Cardiac fibroblast (primary cell): Measurements from ENCODE around the gene MRE11.
"Not testable (repeated sequence)": the region's sequence is repeated elsewhere in the genome, so short reads cannot be mapped to it uniquely, and the experiment has no call there.

Experiments used
- DNase-seq, 2 donors: peaks; one replicate each; pipeline versions ENCODE4 v3.0.0 to v3.0.0-alpha.2; 2010; ENCODE audit warnings: low read depth in 2 of 2
- H3K4me3 ChIP-seq, 2 donors: replicated peaks in 1 of 2; 1 replicate in 1 of 2; 2 replicates in 1 of 2; pipeline ENCODE4 v1.5.1; 2011; ENCODE audit warnings: low read depth in 2 of 2, low read length in 2 of 2, mild to moderate bottlenecking in 2 of 2, moderate library complexity in 1 of 2
- TF ChIP-seq, protein P1 (sequence below): IDR thresholded peaks from one replicate; pipeline ENCODE4 v1.5.1; 2011; ENCODE audit warnings: low read depth, mild to moderate bottlenecking, low read length, inconsistent platforms

The MRE11 gene

DNA sequence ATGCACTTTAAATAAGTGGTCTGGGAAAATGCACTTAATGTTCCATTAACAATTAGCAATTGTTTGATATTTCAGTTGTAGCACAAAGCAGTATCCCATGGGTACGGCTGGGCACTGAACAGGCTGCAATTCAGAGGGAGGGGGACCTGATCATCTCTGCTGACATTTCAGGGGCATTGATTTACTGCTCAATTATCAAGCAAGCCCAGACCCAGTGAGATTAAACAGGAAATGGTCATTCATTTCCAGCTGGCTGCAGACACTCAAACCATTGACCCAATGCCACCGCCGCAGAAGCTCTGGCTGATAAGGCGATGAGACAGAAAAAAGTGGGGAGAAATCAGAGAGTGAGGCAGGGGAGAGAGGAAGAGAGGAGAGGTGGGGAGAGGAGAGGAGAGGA is 93.6 kb downstream of the MRE11 start:
- H3K4me3 ChIP-seq: no peak overlapping the region
- TF ChIP-seq, protein P1, sequence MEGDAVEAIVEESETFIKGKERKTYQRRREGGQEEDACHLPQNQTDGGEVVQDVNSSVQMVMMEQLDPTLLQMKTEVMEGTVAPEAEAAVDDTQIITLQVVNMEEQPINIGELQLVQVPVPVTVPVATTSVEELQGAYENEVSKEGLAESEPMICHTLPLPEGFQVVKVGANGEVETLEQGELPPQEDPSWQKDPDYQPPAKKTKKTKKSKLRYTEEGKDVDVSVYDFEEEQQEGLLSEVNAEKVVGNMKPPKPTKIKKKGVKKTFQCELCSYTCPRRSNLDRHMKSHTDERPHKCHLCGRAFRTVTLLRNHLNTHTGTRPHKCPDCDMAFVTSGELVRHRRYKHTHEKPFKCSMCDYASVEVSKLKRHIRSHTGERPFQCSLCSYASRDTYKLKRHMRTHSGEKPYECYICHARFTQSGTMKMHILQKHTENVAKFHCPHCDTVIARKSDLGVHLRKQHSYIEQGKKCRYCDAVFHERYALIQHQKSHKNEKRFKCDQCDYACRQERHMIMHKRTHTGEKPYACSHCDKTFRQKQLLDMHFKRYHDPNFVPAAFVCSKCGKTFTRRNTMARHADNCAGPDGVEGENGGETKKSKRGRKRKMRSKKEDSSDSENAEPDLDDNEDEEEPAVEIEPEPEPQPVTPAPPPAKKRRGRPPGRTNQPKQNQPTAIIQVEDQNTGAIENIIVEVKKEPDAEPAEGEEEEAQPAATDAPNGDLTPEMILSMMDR: no peak
- no peak for DNase-seq

DNA sequence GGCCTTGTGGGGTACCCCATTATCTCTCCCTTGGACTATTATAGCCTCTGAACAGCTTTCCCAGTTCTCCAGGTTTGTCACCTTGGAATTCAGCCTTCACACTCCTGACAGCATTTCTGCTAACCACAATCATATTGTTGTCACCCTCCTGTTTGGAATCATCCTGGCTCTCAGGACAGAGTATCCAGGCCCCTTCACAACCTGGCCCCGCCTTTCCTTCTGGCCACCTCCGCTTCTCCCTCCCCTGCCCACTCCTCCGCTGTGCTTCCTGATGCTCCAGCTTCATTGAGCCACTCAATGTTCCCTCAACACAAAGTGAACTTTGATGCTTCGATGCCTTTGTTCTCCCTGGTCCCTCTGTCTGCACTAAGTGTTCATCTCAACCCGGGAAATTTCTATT is 95.5 kb downstream of the MRE11 start:
- TF ChIP-seq, protein P1: no peak
- no peak for DNase-seq
- H3K4me3 ChIP-seq: no peak overlapping the region

DNA sequence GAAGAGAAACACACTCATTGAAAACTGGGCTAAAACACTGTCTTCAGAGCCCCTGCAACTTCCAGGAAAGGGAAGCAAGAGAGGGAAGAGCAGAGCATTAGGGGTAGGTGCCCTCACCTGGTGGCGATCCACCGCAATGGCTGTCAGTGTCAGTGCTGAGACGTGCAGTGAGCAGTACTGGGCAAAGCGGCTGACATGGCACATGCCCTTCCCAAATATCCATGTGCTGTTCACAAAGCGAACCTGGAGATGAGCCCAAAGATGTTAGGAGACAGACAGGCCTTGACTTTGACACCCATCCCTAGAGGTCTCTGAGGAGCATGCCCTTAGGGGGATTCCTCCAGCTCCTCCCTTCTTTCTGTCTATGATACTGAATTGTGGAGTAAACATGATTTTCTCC is 97.4 kb downstream of the MRE11 start:
- no peak for DNase-seq
- TF ChIP-seq, protein P1: no peak
- no peak overlapping the region for H3K4me3 ChIP-seq

DNA sequence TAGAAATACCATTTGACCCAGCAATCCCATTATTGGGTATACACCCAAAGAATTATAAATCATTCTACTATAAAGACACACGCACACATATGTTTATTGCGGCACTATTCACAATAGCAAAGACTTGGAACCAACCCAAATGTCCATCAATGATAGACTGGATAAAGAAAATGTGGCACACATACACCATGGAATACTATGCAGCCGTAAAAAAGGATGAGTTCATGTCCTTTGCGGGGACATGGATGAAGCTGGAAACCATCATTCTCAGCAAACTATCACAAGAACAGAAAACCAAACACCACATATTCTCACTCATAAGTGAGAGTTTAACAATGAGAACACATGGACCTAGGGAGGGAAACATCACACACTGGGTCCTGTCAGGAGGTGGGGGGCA is 101.7 kb downstream of the MRE11 start:
- H3K4me3 ChIP-seq, DNase-seq: not testable (repeated sequence)

DNA sequence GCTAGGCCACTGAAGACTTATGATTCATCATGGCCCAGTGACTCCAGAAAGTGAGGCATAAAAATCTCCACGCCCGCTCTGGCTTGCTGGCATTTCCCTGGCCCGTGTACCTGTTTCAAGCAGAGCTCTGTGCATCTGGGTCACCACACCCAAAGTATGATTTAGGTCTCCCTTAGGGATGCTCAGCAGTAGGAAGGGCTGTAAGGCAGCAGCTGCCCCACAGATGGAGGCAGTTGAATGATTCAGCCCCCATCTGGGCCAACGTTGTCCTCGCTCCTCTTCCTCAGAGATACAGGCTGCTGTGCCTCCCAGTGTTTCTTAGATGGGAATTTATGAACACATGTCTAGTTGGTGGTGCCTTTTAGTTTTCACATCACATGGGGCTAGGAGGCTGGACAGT is 114.0 kb downstream of the MRE11 start:
- DNase-seq: no peak
- TF ChIP-seq, protein P1: no peak
- H3K4me3 ChIP-seq: no peak overlapping the region

DNA sequence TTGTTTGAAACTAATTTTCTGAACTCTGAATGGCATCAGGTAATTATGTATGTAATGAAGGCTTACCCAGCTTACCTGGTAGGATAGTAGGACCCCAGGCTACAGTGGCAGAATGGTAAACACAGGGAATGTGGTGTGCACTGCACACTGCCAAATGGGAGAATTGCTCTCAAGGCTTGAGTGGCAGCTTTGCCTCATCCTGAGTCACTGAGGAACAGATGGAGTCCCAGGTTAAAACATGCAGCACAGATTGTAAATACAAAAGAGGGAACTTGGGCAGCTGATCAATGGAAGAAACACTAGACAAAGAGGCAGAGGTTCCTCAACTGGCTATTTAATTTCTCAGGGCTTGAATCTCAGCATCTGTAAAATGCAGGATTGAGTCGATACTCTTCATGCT is 116.8 kb downstream of the MRE11 start:
- TF ChIP-seq, protein P1: no peak
- H3K4me3 ChIP-seq: no peak overlapping the region
- DNase-seq: no peak

DNA sequence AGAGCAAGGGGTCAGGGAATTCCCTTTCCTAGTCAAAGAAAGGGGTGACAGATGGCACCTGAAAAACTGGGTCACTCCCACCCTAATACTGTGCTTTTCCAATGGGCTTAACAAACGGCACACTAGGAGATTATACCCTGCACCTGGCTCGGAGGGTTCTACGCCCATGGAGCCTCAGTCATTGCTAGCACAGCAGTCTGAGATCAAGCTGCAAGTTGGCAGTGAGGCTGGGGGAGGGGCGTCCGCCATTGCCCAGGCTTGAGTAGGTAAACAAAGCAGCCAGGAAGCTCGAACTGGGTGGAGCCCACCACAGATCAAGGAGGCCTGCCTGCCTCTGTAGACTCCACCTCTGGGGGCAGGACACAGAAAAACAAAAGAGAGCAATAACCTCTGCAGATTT is 123.1 kb downstream of the MRE11 start:
- H3K4me3 ChIP-seq: not testable (repeated sequence)

More for the DNA sequence above, 123.1 kb downstream of the MRE11 start:
- DNase-seq: not testable (repeated sequence)
